ENCODE data around the gene P2RX5.

P2RX5 gene

GRCh38 chr17:3695723-3696411, at the start of gene P2RX5:
Gene P2RX5, minus strand, starts transcription at chr17:3696155. Its CDS starts 150 bp downstream, at chr17:3696005.
- peak within 1 kb of the TSS; percentile 73 for H3K4me3 ChIP-seq (ENCODE audit: low read depth, low read length)
- TF ChIP-seq CTCF (IDR thresholded peaks at IDR 0.05; ENCODE audit: borderline replicate concordance, insufficient read depth, low read depth, low read length): no peak

- no peak for TF ChIP-seq CTCF (IDR thresholded peaks at IDR 0.05; ENCODE audit: borderline replicate concordance, insufficient read depth, low read depth, low read length)
- no peak overlapping the region for H3K4me3 ChIP-seq (ENCODE audit: low read depth, low read length)
Observed at GRCh38 chr17:3745071-3745470, 49.1 kb upstream of the P2RX5 start.

- TF ChIP-seq CTCF (IDR thresholded peaks at IDR 0.05; ENCODE audit: borderline replicate concordance, insufficient read depth, low read depth, low read length): no peak
- no peak overlapping the region for H3K4me3 ChIP-seq (ENCODE audit: low read depth, low read length)
Observed at GRCh38 chr17:3744014-3744413, 48.1 kb upstream of the P2RX5 start.

- H3K4me3 ChIP-seq (ENCODE audit: low read depth, low read length): no peak overlapping the region
- no peak for TF ChIP-seq CTCF (IDR thresholded peaks at IDR 0.05; ENCODE audit: borderline replicate concordance, insufficient read depth, low read depth, low read length)
Observed at GRCh38 chr17:3740611-3741073, 44.7 kb upstream of the P2RX5 start.

GRCh38 chr17:3739422-3740124, 43.6 kb upstream of the P2RX5 start:
- no peak overlapping the region for H3K4me3 ChIP-seq (ENCODE audit: low read depth, low read length)

GRCh38 chr17:3738562-3739295, 42.8 kb upstream of the P2RX5 start:
- H3K4me3 ChIP-seq (ENCODE audit: low read depth, low read length): no peak overlapping the region
- TF ChIP-seq CTCF (IDR thresholded peaks at IDR 0.05; ENCODE audit: borderline replicate concordance, insufficient read depth, low read depth, low read length): no peak

More at GRCh38 chr17:3739422-3740124, 43.6 kb upstream of the P2RX5 start:
- TF ChIP-seq CTCF (IDR thresholded peaks at IDR 0.05; ENCODE audit: borderline replicate concordance, insufficient read depth, low read depth, low read length): no peak

All from GM12875 (cell line).